GM23338 (cell line): ENCODE data around the gene STARD13.

ENCODE experiments used
- JUNB ChIP-seq: IDR thresholded peaks from one replicate; pipeline ENCODE4 v1.6.1; 2016; ENCODE audit warnings: antibody characterized with exemption; ENCODE audit not compliant: unreplicated experiment
- POLR2AphosphoS5 ChIP-seq: IDR thresholded peaks from 2 replicates; pipeline ENCODE4 v1.6.1; 2016; ENCODE audit warnings: antibody characterized with exemption, low read depth
- TF ChIP-seq, protein P1 (sequence below): IDR thresholded peaks from 2 replicates; pipeline ENCODE4 v1.6.1; 2016; ENCODE audit warnings: antibody characterized with exemption

DNA sequence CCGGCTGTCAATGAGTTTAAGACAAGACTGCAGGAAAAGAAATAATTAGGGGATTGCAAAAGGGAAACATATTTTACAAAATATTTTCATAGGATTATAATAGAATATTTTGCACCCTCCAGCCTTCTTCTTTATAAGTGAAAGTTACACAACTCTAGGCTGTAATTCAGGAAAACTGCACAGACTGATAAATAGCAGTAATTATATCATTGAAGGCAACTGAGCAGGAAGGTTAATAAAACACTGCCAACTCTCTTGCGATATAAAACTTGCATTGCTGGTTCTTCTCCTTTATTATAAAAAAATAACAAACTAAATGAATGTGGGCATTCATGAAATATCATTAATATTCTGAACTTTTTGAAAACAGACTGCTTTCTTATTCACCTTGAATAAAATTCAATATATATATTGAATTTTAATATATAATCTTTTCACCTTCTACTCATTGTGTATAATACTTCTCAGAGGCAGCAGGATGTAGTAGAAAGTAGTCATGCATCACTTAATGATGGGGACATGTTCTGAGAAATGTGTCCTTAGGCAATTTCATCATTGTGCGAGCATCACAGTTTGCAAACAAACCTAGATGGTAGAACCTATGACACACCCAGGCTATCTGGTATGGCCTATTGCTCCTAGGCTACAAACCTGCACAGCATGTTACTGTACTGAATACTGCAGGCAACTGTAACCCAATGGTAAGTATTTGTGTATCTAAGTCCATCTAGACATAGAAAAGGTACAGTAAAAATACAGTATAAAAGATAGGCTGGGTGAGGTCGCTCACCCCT is 24.9 kb upstream of the STARD13 start:
- TF ChIP-seq POLR2AphosphoS5 (no peak), JUNB (no peak)
- TF ChIP-seq, protein P1, sequence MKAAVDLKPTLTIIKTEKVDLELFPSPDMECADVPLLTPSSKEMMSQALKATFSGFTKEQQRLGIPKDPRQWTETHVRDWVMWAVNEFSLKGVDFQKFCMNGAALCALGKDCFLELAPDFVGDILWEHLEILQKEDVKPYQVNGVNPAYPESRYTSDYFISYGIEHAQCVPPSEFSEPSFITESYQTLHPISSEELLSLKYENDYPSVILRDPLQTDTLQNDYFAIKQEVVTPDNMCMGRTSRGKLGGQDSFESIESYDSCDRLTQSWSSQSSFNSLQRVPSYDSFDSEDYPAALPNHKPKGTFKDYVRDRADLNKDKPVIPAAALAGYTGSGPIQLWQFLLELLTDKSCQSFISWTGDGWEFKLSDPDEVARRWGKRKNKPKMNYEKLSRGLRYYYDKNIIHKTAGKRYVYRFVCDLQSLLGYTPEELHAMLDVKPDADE, result no peak
